NCI-H2227 treated with DMSO at 0.1 percent for 48 hours (cell line): ENCODE data around the gene AK3.

Experiments used
- DNase-seq: peaks from one replicate; lab custom pipeline; 2025; lab: John Stamatoyannopoulos, UW

AK3 gene

DNA sequence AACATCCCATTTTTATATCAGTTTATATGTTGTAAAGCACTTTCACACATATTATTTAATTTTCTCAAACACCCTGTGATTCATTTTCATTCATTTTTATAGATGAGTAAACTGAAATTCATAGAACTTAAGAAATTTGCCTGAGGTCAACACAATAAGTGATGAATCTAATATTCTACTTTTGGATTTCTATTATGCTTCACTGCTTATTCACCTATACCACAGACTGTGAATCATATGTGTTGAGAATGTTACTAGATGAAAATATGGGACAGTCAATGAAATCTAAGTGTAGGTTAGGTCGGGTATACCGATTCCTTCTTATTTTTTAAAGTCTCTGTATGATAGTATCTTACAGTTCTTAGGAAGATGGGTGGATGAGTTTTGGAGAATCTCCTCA is 36.9 kb downstream of the AK3 start:
- no peak for DNase-seq

DNA sequence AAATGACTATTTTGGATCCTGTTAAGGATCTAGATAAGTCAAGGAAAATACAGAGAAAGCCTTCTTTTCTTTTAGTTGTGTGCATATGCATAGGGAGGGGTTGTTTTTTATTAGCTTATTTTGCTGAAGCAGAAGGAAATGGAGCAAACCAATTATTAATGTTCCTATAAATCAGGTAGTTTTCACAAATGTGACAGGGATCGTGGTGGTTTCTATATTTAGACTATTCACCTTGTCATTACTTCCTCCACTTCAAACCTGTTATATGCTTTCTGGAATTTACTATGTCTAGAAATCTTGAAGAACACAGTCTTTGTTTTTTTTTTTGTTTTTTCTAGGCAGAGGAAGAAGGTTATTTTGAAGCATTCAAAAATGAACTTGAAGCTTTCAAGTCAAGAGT is 39.5 kb downstream of the AK3 start:
- DNase-seq, result no peak

DNA sequence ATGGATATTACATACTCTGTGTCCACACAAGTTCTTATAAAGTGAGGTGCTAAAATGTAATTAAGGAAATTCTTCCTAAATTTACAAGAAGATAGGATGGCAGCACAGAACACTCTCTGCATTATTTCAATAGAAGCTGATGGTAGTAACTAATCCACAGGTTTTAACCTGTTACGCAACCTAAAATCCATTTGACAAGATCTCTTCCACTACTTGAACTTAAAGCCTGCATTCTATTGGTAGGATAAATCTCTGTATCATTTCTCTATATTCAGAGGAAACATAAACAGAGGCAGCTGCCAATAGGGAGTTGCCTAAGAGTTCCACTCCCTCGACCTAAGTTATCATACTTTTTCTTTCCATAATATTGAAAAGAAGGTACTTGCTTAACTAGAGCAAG is 40.1 kb downstream of the AK3 start:
- DNase-seq, result no peak

DNA sequence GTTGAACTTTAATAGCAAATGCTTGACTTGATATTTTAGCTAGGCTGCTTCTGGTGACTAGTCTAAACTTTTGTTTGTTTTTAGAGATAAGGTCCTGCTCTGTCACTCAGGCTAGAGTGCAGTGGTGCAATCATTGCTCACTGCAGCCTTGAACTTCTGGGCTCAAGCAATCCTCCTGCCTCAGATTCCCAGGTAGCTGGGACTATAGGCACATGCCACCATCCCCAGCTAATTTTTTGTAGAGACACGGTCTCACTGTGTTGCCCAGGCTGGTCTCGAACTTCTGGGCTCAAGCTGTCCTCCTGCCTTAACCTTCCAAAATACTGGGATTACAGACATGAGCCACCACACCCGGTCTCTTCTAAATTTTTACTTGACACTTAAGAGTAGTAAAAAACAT is 40.9 kb downstream of the AK3 start:
- DNase-seq, result no peak

DNA sequence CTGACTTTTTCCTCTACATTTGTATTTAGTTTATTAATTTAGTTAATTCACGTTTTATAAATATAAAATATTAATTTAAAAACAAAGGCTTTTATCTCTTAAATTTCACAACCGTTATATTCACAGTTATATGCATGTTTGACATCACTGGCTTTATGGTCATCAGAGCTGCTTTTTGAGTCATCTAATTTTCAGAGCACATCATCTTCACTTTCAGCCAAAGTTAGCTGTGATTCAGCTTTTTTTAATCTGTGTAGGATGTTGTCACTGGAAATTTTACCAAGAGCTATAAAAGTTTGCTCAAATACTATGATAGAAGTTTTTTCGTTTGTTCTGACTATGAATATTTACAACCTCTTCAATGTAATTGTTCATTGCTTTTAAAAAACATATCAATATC is 49.2 kb downstream of the AK3 start:
- no peak for DNase-seq

DNA sequence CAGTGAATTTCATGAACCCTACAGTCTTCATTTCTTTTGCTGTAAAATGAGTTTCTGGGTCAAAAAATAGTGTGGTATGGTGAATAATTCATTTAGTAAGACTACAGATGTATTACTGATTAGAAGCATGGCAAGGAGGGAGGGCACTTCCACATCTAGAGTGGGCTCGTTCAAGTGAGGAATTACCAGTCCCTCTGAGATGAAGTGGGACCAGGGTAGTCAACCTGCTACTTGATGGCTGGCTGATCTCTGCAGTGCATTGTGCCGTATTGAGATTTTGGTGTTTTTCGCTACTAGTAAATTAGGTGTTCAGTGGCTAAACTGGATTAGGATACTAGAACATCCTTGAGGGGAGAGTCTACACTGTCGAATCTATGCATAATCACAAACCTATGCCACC is 50.9 kb downstream of the AK3 start:
- DNase-seq, result no peak

DNA sequence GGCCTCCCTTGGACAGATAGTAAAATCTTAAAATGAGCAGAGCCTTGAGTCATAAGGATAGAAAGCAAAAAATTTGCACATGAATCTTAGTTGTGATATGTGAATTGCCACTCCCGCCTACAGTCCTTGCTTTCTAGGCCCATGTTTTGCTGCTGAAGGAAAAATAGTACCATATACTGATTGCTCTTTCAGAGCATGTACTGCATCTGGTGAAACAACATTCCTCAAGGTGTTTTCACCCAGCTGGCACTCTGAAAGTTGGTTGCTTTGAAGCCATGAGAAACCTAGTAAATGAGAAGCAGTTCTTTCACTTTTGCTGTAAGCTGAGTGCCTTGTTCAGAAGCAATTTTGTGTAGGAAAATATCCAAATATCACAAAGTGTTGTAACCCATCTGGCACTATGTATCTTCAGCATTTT is 51.3 kb downstream of the AK3 start:
- no peak for DNase-seq

DNA sequence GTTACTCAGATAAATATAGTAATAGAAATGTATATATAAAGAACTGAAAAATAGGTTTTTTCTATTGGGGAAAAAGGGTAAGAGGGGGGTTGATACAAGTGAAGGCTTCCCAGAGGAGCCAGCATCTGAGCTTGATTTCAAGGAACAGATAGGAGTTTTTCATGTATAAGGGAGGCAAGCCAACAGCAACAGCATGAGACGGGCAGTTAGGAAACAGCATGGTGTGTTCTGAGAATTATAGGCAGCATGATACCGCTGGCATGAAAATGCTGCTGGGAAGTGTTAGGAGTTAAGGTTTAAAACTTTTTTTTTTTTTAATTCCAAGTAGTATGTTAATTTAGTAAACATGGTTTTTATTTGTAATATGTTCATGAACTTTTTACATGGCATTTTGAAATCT is 52.0 kb downstream of the AK3 start:
- no peak for DNase-seq

DNA sequence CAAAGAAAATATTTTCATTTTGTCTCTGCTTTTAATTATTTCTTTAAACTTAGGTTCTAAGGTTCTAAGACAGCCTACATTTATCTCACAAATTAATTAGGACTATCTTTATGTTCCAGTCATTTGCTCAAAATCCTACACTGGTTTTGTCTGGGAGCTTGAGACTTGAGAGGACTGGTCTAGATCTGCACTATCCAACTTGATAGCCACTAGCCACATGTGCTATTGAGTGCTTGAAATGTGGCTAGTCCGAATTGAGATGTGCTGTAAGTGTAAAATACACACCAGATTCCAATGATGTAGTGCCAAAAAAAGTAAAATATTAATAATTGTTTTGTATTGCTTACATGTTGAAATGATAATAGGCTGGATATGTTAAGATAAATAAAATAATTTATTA is 54.4 kb downstream of the AK3 start:
- no peak for DNase-seq

DNA sequence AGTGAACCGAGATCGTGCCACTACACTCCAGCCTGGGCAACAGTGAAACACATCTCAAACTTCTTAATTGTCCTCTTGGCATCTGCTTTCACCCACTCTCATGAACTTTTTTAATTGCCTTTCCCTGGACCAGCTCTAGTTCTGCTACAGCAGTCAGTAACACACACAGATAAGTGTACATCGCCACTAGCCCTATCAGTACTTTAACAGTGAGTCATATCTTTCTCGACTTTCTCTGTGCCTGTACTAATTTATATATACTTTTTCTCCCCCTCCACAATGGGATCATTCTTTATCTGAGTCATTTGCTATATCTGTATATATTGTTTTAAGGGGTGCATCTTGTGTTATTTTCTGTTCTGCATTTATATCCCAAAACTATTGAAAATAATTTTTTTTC is 54.9 kb downstream of the AK3 start:
- no peak for DNase-seq

DNA sequence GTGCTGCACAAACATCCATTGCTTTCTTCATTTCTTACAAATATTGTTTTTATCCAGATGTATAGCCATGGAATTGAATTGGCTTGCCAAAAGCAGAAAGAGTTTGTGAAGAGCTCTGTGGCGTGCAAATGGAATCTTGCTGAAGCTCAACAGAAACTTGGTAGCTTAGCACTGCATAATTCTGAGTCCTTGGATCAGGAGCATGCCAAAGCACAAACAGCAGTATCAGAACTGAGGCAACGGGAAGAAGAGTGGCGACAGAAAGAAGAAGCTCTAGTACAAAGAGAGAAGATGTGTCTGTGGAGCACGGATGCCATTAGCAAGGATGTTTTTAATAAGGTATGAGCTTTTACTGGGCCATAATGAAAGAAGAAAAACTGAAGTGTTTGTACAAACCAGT is 56.2 kb downstream of the AK3 start:
- DNase-seq, result no peak

DNA sequence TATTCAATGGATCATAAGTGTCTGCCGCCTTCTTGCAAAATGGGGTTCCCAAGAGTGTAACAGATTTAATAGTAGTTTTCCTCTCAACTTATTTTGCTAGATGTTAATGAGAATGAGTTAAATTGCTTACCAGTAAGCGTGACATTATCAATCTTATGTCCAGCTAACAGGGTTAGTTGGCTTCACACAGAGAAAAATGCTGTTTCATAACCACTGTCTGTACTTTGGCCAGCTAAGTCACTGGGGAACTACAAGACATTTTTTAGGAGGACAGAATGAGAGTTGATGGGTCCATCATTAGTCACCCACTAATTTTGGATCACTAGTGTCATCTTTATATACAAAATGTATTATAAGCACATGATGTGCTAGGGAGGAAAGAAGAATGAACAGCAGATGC is 60.3 kb downstream of the AK3 start:
- no peak for DNase-seq

DNA sequence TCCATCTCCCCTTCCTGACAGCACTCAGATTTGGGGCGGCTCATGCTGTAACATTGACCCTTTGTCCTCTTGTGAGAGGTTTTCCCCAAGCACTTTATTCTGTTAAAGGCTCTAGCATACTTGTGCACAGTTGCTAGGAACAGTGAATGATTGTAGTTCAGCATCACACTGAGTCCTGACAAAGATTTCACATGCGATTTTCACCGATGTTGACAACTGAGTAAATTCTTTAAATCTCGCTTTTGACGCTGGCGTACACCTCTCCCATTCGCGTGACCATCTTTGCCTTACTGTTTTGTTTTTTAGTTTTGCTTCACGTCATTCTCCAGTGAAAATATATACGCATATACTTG is 60.9 kb downstream of the AK3 start:
- no peak for DNase-seq

DNA sequence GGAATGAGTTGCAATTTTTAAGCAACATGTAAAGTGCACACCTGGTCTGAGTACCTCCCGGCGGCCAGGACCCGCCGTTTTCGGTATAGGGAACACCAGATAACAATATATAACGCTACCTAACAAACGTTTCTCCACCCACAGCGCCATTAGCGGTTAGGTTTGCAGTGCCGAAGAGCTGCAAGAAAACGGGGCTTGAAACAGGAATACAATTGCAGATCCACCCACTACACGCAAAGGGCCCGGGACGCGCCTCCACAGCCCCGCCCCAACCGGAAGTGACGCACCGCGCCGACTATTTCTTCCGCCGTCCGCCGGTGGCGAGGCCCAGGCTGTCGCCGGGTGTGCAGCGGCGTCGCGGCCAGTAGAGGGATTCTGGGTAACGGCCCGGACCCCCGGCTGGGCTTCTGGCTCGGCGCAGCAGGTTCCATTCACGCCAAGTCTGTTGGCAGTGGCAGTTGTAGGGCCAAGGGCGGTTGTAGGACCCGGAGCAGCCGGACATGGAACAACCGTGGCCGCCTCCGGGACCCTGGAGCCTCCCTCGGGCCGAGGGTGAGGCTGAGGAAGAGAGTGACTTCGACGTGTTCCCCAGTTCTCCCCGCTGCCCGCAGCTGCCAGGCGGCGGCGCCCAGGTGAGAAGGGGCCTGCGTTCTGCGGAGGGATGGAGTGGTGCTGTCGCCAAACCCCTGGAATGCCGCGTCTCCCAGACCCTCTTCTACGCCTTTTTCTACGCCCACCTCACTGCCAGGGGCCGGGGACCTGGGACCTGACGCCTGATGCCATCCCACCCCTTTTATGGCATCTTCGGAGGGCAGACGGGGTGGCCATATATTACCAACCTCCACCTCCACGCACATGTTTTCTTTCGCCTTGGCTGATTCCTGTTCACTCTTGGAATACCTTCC is 61.5 kb downstream of the AK3 start, which contains the start of gene CDC37L1:
TSS of gene CDC37L1 (plus strand) at position 302 of the 905 bp plus-strand sequence. CDS start at position 501, 199 bp downstream.
- peak; percentile 97 for DNase-seq

DNA sequence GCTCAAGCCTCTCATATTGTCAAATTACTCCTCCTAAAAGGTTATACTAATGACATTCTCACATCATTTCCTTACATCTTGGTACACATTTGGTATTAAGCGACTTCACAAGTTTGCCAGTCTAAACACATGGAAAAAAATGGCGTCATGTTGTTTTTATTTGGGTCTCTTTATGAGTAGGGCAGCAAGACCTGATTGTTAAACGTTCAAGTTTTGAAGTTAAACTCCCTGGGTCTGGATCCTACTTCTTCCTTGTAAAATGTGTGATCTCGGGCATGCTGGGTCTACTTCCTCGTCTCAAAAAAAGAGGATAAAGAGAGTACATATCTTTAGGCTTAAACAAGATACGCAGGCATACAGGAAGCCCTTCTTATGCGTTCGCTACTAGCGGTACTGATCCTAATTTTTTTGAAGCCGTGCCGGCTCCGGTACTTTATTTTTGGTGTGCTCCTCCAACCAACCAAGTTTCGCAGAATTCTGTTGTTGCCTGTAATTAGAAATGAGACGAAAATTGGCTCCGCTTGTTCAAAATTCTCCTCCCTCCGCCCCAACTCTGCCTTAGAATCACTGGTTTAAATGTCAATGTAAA is 62.2 kb downstream of the AK3 start:
- DNase-seq, result peak; percentile 71

DNA sequence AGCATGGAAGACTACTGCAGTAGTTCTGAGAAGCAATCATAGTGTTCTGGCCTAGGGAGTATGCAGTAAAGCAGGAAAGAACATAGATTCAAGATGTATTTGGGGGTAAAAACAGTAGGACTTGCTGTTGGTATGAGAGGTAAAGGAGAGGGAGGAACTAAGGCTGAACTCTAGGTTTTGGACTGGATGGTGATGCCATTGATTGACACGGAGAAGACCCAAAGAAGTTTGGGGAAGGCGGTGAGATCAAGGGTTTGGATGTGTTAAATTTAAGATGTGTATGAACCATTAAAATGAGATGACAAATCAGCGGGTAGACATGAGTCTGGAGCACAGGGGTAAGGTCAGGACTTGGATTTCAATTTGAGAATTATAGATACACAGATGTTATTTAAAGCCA is 63.6 kb downstream of the AK3 start:
- peak; percentile 24 for DNase-seq

DNA sequence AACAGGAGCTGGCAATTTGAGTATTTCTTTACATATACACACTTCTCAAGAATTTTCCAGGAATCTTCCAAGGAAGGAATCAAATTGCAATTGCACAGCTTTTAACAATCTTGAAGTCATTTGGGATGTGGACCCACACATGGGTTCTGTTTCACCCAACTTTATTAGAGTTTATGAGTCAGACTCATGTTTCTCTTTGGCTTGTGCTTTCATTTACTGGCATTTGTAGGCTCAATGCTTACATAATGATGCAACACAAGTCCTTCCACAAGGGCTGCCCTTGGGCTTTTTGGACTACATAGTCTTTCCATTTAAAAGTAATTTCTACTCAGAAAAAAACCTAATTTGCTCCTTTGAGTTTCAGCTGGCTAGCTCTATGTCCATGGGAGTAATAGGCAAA is 66.2 kb downstream of the AK3 start:
- no peak for DNase-seq

DNA sequence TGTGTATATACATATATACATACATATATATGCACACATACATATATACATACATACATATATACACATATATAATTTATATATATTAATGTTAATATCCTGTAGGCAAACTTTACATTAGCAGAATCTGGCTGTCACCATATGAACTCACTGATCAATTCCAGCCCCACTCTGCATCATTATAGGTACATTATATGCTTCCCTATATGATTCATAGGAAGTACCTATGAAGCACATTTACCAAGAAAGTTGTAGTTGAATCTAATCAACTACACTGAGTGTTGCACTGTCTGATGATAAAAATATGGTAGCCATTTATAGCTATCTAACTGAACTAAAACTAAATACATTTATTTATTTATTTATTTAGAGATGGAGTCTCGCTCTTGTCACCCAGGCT is 69.3 kb downstream of the AK3 start:
- DNase-seq, result no peak

DNA sequence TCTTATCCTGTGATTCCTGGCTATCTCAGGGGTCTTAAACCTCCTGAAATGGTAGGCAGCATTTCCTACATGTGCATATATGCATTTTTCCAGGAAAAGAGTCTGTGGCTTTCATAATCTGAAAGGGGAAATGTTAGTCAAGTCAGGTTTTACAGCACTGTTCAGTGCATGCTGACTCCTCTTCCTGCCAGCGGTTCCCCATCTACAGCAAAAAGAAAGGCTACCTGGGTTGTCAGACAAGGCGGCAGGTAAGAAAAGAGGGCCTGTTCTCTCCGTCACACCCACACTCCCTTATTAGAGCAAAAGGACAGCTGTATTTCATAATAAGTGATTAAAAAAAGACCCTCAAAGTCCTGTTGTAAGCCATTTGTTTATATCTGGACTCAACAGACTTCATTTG is 70.4 kb downstream of the AK3 start:
- no peak for DNase-seq

DNA sequence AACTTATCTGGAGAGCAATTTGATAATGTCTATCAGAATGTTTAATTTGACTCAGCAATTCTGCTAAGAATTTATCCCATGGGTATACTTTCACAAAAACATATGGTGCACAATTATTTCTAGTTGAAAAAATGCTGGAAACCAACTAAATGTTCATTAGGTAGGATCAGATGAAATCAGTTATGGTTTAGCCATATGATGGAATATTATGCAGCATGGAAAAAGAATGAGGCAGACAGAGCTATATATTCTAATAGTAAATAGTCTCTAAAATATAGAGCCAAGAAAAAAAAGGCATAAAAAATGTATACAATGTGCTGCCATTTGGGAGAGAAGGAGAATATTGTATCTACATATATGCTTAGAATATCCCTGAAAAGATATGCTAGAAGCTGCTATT is 71.1 kb downstream of the AK3 start:
- no peak for DNase-seq

DNA sequence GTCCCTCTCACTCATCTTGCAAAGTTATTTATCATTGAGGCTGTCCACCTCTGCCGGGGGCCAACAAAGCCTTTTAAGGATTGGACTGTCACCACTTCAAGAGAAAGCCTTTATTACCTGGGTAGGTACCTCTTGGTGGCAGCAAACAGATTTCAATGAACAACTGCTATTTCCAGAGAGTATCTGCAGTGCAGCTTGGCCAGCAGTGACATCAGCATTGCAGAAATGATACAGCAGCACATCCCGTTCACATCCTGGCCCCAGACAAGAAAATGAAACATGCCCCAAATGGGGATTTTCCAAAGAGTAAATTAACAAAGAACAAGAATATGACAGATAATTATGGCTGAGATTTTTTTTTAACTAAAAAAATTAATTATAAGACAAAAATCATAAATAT is 72.4 kb downstream of the AK3 start:
- no peak for DNase-seq

DNA sequence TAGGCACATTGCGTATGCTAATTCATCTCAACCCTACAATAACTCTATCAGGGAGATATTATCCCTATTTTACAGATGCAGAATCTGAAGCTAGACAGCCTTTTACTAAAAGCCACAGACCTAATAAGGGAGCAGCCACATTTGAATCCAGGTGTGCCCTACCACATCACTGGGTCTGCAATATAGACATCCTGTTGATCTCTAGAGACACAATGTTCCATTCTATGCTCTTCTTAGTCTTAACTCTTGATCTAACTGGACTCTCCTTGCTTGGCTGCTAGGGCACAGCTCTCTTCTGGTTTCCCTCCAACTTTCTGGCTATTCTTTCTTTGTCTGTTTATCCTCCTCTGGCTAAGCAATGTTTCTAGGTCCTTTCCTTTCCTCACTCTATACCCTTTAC is 73.3 kb downstream of the AK3 start:
- DNase-seq, result no peak

DNA sequence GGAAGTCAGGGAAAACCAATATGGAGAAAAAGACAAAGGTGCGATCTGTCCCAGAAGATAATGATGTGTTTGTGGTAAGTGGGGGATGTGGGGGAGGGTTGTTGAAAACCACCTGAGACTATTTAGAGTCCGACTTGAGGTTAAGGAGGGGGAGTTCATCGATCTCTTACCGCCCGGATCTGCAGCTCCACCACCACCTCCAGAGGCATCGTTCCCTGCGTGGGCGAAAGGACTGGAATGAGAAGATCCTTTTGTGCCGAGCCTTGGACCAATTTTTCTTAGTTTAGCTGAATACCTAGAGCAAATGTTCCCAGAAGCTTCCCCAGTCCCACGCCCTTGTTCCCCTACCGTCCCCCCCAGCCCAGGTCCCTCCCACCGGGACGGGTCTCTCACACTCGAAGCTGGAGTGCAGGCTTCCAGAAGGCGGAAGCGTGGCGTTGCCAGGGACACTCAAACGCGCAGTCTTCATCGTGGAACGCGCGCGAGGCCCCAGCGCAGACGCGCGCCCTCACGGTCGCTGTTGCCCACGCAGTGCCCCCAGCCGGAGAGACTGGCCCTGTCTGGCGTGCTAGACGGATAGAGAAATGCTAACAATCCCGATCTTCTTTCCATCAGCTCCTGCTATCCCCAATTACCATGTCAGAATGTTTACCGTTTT is 74.8 kb downstream of the AK3 start, which contains the start of gene SPATA6L:
TSS of gene SPATA6L (minus strand) at position 439 of the 658 bp plus-strand sequence. CDS start at position 209, 230 bp downstream.
- peak; percentile 53 for DNase-seq
